Caco-2 (cell line): ENCODE results near the gene OLR1. TPM values are rescaled to one million over a fixed set of nuclear protein-coding genes. Genes with fewer than 3 reads are reported as not detected.

Experiments
- BruUV-seq: library from RNA; stranded (reverse); fragments of 400-500 nt; replicated peaks from 2 replicates; lab custom pipeline; 2021; lab: Mats Ljungman, UMichigan
- CTCF ChIA-PET: fragments of 300-600 bp; sonication (Branson Sonifier 250); formaldehyde crosslinking; loops from one replicate; lab custom pipeline; 2022; ENCODE audit warnings: antibody characterized with exemption; lab: Charles Lee
- POLR2A ChIA-PET: fragments of 300-600 bp; sonication (Branson Sonifier 250); formaldehyde crosslinking; loops from one replicate; lab custom pipeline; 2022; ENCODE audit warnings: antibody characterized with exemption; lab: Charles Lee
- DNase-seq, 2 experiments: peaks; one replicate each; pipeline versions ENCODE4 v3.0.0 to v3.0.0-alpha.2; 2020 to 2022
- H3K27me3 ChIP-seq: replicated peaks from 2 replicates; pipeline ENCODE4 v1.6.0; 2011; ENCODE audit warnings: low read length; ENCODE audit not compliant: control insufficient read depth, insufficient read depth
- H3K36me3 ChIP-seq: 2 replicates; pipeline ENCODE4 v1.5.1; 2011; ENCODE audit warnings: low read length; ENCODE audit not compliant: control insufficient read depth, insufficient read depth
- H3K4me1 ChIP-seq: fragments of 250-450 bp; sonication (Bioruptor Pico); 2 replicates; pipeline ENCODE4 v1.5.1; 2020; ENCODE audit warnings: mild to moderate bottlenecking
- H3K4me3 ChIP-seq: 2 replicates; pipeline ENCODE4 v1.5.1; 2011; ENCODE audit warnings: low read depth, mild to moderate bottlenecking, control low read depth, low read length
- H3K9me3 ChIP-seq: fragments of 250-450 bp; sonication (Bioruptor Pico); 2 replicates; pipeline ENCODE4 v1.5.1; 2020; ENCODE audit warnings: mild to moderate bottlenecking, moderate library complexity
- H3K27ac Mint-ChIP-seq: one replicate; pipeline ENCODE4 v1.8.0; 2022; ENCODE audit warnings: mixed read lengths; ENCODE audit not compliant: unreplicated experiment
- H3K27me3 Mint-ChIP-seq: one replicate; pipeline ENCODE4 v1.8.0; 2022; ENCODE audit warnings: mixed read lengths; ENCODE audit not compliant: insufficient read depth, unreplicated experiment
- H3K36me3 Mint-ChIP-seq: one replicate; pipeline ENCODE4 v1.8.0; 2022; ENCODE audit warnings: mild to moderate bottlenecking, mixed read lengths; ENCODE audit not compliant: insufficient read depth, unreplicated experiment
- H3K4me1 Mint-ChIP-seq: one replicate; pipeline ENCODE4 v1.8.0; 2022; ENCODE audit warnings: low read depth, mixed read lengths; ENCODE audit not compliant: unreplicated experiment
- H3K4me3 Mint-ChIP-seq: one replicate; pipeline ENCODE4 v1.8.0; 2022; ENCODE audit warnings: mild to moderate bottlenecking, moderate library complexity, mixed read lengths; ENCODE audit not compliant: unreplicated experiment
- H3K9me3 Mint-ChIP-seq: one replicate; pipeline ENCODE4 v1.8.0; 2022; ENCODE audit warnings: mixed read lengths; ENCODE audit not compliant: unreplicated experiment
- CTCF ChIP-seq, 2 experiments: fragments of 200-600 bp in 1 of 2; IDR thresholded peaks; 1 replicate in 1 of 2; 2 replicates in 1 of 2; pipeline versions ENCODE4 v1.5.1 to v1.8.0; 2011 to 2022; ENCODE audit warnings: antibody characterized with exemption in 1 of 2, control low read depth in 1 of 2, inconsistent platforms in 1 of 2, low read depth in 1 of 2, low read length in 1 of 2, mild to moderate bottlenecking in 1 of 2, moderate library complexity in 1 of 2; ENCODE audit not compliant: insufficient read depth in 1 of 2, severe bottlenecking in 1 of 2, unreplicated experiment in 1 of 2
- intact Hi-C: fragments of 100-400 bp; cut with micrococcal nuclease; formaldehyde crosslinking; loops from one replicate; pipeline ENCODE4 v1.10.0; 2022; ENCODE audit not compliant: unreplicated experiment
- total RNA-seq: library from RNA; stranded (reverse); gene quantifications from 2 replicates; pipeline ENCODE4 v1.2.3, GENCODE V29; 2022

OLR1 gene
- total RNA-seq, 1 experiment from 2014 or later, result 183 TPM

- no peaks in the 10 kb centered on the region for H3K27me3 ChIP-seq
- H3K4me1 ChIP-seq, result peaks cover 43% of the 10 kb centered on the region
- H3K9me3 ChIP-seq, result no peaks in the 10 kb centered on the region
- Mint-ChIP-seq H3K4me3 (no peak overlapping the region), H3K4me1 (peaks cover 37% of the 10 kb centered on the region), H3K9me3 (peaks cover 10% of the 10 kb centered on the region), H3K27ac (no peak overlapping the region), H3K36me3 (peaks cover 23% of the 10 kb centered on the region), H3K27me3 (no peaks in the 10 kb centered on the region)
- BruUV-seq, result no TSS peak
- ChIA-PET CTCF (no interaction called here), POLR2A (no interaction called here)
- no peak for DNase-seq
- intact Hi-C loops, result no loop called here
- TF ChIP-seq CTCF (IDR thresholded peaks at IDR 0.05; ENCODE audit: insufficient read depth in 1 of 2, low read depth in 1 of 2, low read length in 1 of 2, severe bottlenecking in 1 of 2, unreplicated experiment in 1 of 2), result no peak
- H3K36me3 ChIP-seq, result no peaks in the 10 kb centered on the region; the same call in 1 of the 2 replicates
- no peak overlapping the region for H3K4me3 ChIP-seq
Measured at GRCh38 chr12:10186299-10186698, 14.4 kb upstream of the OLR1 start.

- Histone ChIP-seq H3K36me3 (no peaks in the 10 kb centered on the region; the same call in 1 of the 2 replicates), H3K9me3 (no peaks in the 10 kb centered on the region), H3K27me3 (no peaks in the 10 kb centered on the region), H3K4me3 (no peak overlapping the region), H3K4me1 (peaks cover 44% of the 10 kb centered on the region)
- Mint-ChIP-seq H3K4me1 (peaks cover 35% of the 10 kb centered on the region), H3K9me3 (peaks cover 10% of the 10 kb centered on the region), H3K27ac (no peak overlapping the region), H3K36me3 (peaks cover 23% of the 10 kb centered on the region), H3K4me3 (no peak overlapping the region), H3K27me3 (no peaks in the 10 kb centered on the region)
- intact Hi-C loops, result no loop called here
- no TSS peak for BruUV-seq
- ChIA-PET CTCF (interaction anchor here (0.6 to 1.0 kb wide), 2 partner anchors 31 to 823 kb away, joined by 3 to 6 read pairs; no protein-coding TSS in a partner anchor), POLR2A (no interaction called here)
- peak in 1 of 2 experiments; percentile 31 for DNase-seq
- no peak for TF ChIP-seq CTCF (IDR thresholded peaks at IDR 0.05; ENCODE audit: insufficient read depth in 1 of 2, low read depth in 1 of 2, low read length in 1 of 2, severe bottlenecking in 1 of 2, unreplicated experiment in 1 of 2)
Measured at GRCh38 chr12:10184261-10184843, 12.4 kb upstream of the OLR1 start.

- intact Hi-C loops, result no loop called here
- no TSS peak for BruUV-seq
Measured at GRCh38 chr12:10182354-10183049, 10.6 kb upstream of the OLR1 start.

More at GRCh38 chr12:10182354-10183049, 10.6 kb upstream of the OLR1 start:
- Mint-ChIP-seq H3K36me3 (peaks cover 9% of the 10 kb centered on the region), H3K4me1 (peaks cover 33% of the 10 kb centered on the region), H3K27me3 (no peaks in the 10 kb centered on the region), H3K27ac (no peak overlapping the region), H3K9me3 (no peaks in the 10 kb centered on the region), H3K4me3 (no peak overlapping the region)
- POLR2A ChIA-PET, result interaction anchor here (1.1 kb wide), 1 partner anchor 10 kb away, joined by 4 read pairs; the partner anchor contains the start of gene OLR1
- H3K4me1 ChIP-seq, result peaks cover 57% of the 10 kb centered on the region
- H3K27me3 ChIP-seq, result no peaks in the 10 kb centered on the region
- CTCF ChIA-PET, result no interaction called here
- no peak overlapping the region for H3K4me3 ChIP-seq
- no peak for TF ChIP-seq CTCF (IDR thresholded peaks at IDR 0.05; ENCODE audit: insufficient read depth in 1 of 2, low read depth in 1 of 2, low read length in 1 of 2, severe bottlenecking in 1 of 2, unreplicated experiment in 1 of 2)
- H3K9me3 ChIP-seq, result no peaks in the 10 kb centered on the region
- H3K36me3 ChIP-seq, result no peaks in the 10 kb centered on the region; the same call in 1 of the 2 replicates
- DNase-seq, result no peak
